IMR-90 (cell line): ENCODE measurements around the gene ESRRB. TPM values are rescaled to one million over a fixed set of nuclear protein-coding genes. Genes with fewer than 3 reads are reported as not detected.

Experiments
- ATAC-seq: fragments of 200-7000 bp; cut with Tn5 transposase; 2 replicates; pipeline ENCODE4 v1.9.1; 2020; ENCODE audit warnings: low read depth, mild to moderate bottlenecking, moderate library complexity
- BruUV-seq: library from RNA; stranded (reverse); fragments of 400-500 nt; replicated peaks from 2 replicates; lab custom pipeline; 2021; lab: Mats Ljungman, UMichigan
- CTCF ChIA-PET: fragments of 300-600 bp; formaldehyde crosslinking; extraction: SDS; loops from one replicate; lab custom pipeline; 2021; ENCODE audit warnings: antibody characterized with exemption; lab: Yijun Ruan, JAX
- POLR2A ChIA-PET: fragments of 300-600 bp; sonication (Branson Sonifier 250); formaldehyde crosslinking; loops from one replicate; lab custom pipeline; 2022; ENCODE audit warnings: antibody characterized with exemption; ENCODE audit not compliant: unreplicated experiment; lab: Charles Lee
- DNase-seq: peaks from one replicate; pipeline ENCODE4 v3.0.0; 2013
- H2AFZ ChIP-seq: replicated peaks from 2 replicates; pipeline ENCODE3; 2013; ENCODE audit warnings: low read length, mild to moderate bottlenecking; ENCODE audit not compliant: poor library complexity
- H2AK5ac ChIP-seq: 2 replicates; pipeline ENCODE4 v1.6.1; 2013; ENCODE audit warnings: low read depth, low read length, inconsistent platforms
- H2AK9ac ChIP-seq: replicated peaks from 2 replicates; pipeline ENCODE3; 2013; ENCODE audit warnings: mild to moderate bottlenecking, low read depth, low read length, moderate library complexity; ENCODE audit not compliant: poor library complexity
- H2BK120ac ChIP-seq: 2 replicates; pipeline ENCODE4 v1.6.1; 2013; ENCODE audit warnings: low read depth, low read length, inconsistent platforms
- H2BK15ac ChIP-seq: 3 replicates; pipeline ENCODE4 v1.6.1; 2013; ENCODE audit warnings: low read depth, low read length, inconsistent platforms
- H2BK20ac ChIP-seq: 2 replicates; pipeline ENCODE4 v1.6.1; 2013; ENCODE audit warnings: low read depth, mild to moderate bottlenecking, inconsistent platforms, low read length, moderate library complexity
- H2BK5ac ChIP-seq: 2 replicates; pipeline ENCODE4 v1.6.1; 2013; ENCODE audit warnings: mild to moderate bottlenecking, low read depth, low read length, inconsistent platforms; ENCODE audit not compliant: poor library complexity, severe bottlenecking
- H3K14ac ChIP-seq: replicated peaks from 2 replicates; pipeline ENCODE4 v1.6.1; 2013; ENCODE audit warnings: low read depth, low read length, inconsistent platforms
- H3K18ac ChIP-seq: 2 replicates; pipeline ENCODE4 v1.6.1; 2013; ENCODE audit warnings: low read depth, low read length, control low read depth
- H3K23ac ChIP-seq: 2 replicates; pipeline ENCODE4 v1.6.1; 2013; ENCODE audit warnings: low read depth, low read length, inconsistent platforms
- H3K27ac ChIP-seq: 2 replicates; pipeline ENCODE4 v1.5.1; 2013; ENCODE audit warnings: mild to moderate bottlenecking, control low read depth, low read length; ENCODE audit not compliant: insufficient read depth
- H3K27me3 ChIP-seq: 2 replicates; pipeline ENCODE4 v1.6.1; 2013; ENCODE audit warnings: low read length; ENCODE audit not compliant: control insufficient read depth, insufficient read depth
- H3K36me3 ChIP-seq: 2 replicates; pipeline ENCODE4 v1.6.1; 2013; ENCODE audit warnings: low read length, mixed read lengths; ENCODE audit not compliant: control insufficient read depth, insufficient read depth
- H3K4ac ChIP-seq: 2 replicates; pipeline ENCODE4 v1.6.1; 2013; ENCODE audit warnings: low read depth, low read length, inconsistent platforms
- H3K4me1 ChIP-seq: 2 replicates; pipeline ENCODE4 v1.6.1; 2013; ENCODE audit warnings: low read length, mixed read lengths; ENCODE audit not compliant: control insufficient read depth, insufficient read depth
- H3K4me2 ChIP-seq: 2 replicates; pipeline ENCODE4 v1.6.1; 2013; ENCODE audit warnings: low read depth, mild to moderate bottlenecking, control low read depth, low read length, moderate library complexity
- H3K4me3 ChIP-seq: 2 replicates; pipeline ENCODE4 v1.5.1; 2013; ENCODE audit warnings: low read depth, mild to moderate bottlenecking, control low read depth, low read length, moderate library complexity; ENCODE audit not compliant: insufficient read depth
- H3K56ac ChIP-seq: 2 replicates; pipeline ENCODE4 v1.6.1; 2013; ENCODE audit warnings: low read length, inconsistent platforms; ENCODE audit not compliant: insufficient read depth; ENCODE audit errors: extremely low read depth
- H3K79me1 ChIP-seq, 2 experiments: 2 replicates each; pipeline ENCODE4 v1.6.1; 2013; ENCODE audit warnings: low read length in 2 of 2, inconsistent platforms in 1 of 2, low read depth in 1 of 2
- H3K9ac ChIP-seq: 2 replicates; pipeline ENCODE4 v1.6.1; 2013; ENCODE audit warnings: low read depth, low read length, control low read depth
- H3K9me1 ChIP-seq: 2 replicates; pipeline ENCODE4 v1.6.1; 2013; ENCODE audit warnings: low read length, inconsistent platforms; ENCODE audit not compliant: insufficient read depth
- H3K9me3 ChIP-seq: 2 replicates; pipeline ENCODE4 v1.6.1; 2013; ENCODE audit warnings: low read length; ENCODE audit not compliant: control insufficient read depth, insufficient read depth
- H4K20me1 ChIP-seq: 2 replicates; pipeline ENCODE4 v1.6.1; 2013; ENCODE audit warnings: low read length, inconsistent platforms; ENCODE audit not compliant: insufficient read depth
- H4K5ac ChIP-seq: 2 replicates; pipeline ENCODE4 v1.6.1; 2013; ENCODE audit warnings: mild to moderate bottlenecking, low read depth, low read length, control low read depth
- H4K8ac ChIP-seq, 2 experiments: 2 replicates each; pipeline ENCODE4 v1.6.1; 2013; ENCODE audit warnings: low read depth in 2 of 2, low read length in 2 of 2, control low read depth in 1 of 2, inconsistent platforms in 1 of 2
- H4K91ac ChIP-seq: 2 replicates; pipeline ENCODE4 v1.6.1; 2013; ENCODE audit warnings: low read depth, low read length, inconsistent platforms; ENCODE audit not compliant: insufficient read depth
- BHLHE40 ChIP-seq: fragments of 150-350 bp; IDR thresholded peaks from 2 replicates; pipeline ENCODE4 v1.6.1; 2016; ENCODE audit warnings: mild to moderate bottlenecking, low read depth, low read length
- CEBPB ChIP-seq: IDR thresholded peaks from 2 replicates; pipeline ENCODE4 v1.6.1; 2012; ENCODE audit warnings: low read depth, low read length, improper control_type of control experiment
- FOS ChIP-seq: fragments of 150-350 bp; IDR thresholded peaks from 2 replicates; pipeline ENCODE4 v1.6.1; 2016; ENCODE audit warnings: low read depth, low read length
- MAFK ChIP-seq: IDR thresholded peaks from 2 replicates; pipeline ENCODE4 v1.6.1; 2012; ENCODE audit warnings: low read depth, low read length, improper control_type of control experiment
- MAZ ChIP-seq: IDR thresholded peaks from 2 replicates; pipeline ENCODE4 v1.6.1; 2012; ENCODE audit warnings: low read depth, mild to moderate bottlenecking, low read length, improper control_type of control experiment, moderate library complexity, borderline replicate concordance
- MXI1 ChIP-seq: IDR thresholded peaks from 2 replicates; pipeline ENCODE4 v1.6.1; 2012; ENCODE audit warnings: low read depth, mild to moderate bottlenecking, low read length, moderate library complexity, borderline replicate concordance
- RAD21 ChIP-seq: IDR thresholded peaks from 2 replicates; pipeline ENCODE4 v1.6.1; 2012; ENCODE audit warnings: low read length, improper control_type of control experiment
- RFX5 ChIP-seq: IDR thresholded peaks from 2 replicates; pipeline ENCODE4 v1.8.0; 2012; ENCODE audit warnings: low read depth, mild to moderate bottlenecking, low read length, moderate library complexity
- WGBS, 2 experiments: methylation state at CpG; one replicate each; pipeline versions ENCODE4 v1.1.5 to v1.1.7; 2013; ENCODE audit warnings: missing lambda C conversion rate in 2 of 2; ENCODE audit not compliant: insufficient read length in 1 of 2; ENCODE audit errors: extremely low coverage in 2 of 2; 5-methylcytosine and 5-hydroxymethylcytosine counted together
- dilution Hi-C: fragments of 300-500 bp; cut with HindIII; formaldehyde crosslinking; loops from one replicate; pipeline ENCODE4 v1.14.3; 2018; ENCODE audit warnings: low sequenced_read_pairs; ENCODE audit not compliant: unreplicated experiment
- in situ Hi-C: fragments of 300-500 bp; cut with MboI; formaldehyde crosslinking; loops from 3 replicates; pipeline ENCODE4 v1.14.3; 2019; ENCODE audit warnings: low sequenced_read_pairs, inconsistent platforms, mixed read lengths
- intact Hi-C: fragments of 100-400 bp; cut with micrococcal nuclease; formaldehyde crosslinking; loops from 2 replicates; pipeline ENCODE4 v1.10.0; 2022
- polyA plus RNA-seq, 3 experiments: library from polyadenylated mRNA; depleted of rRNA; stranded (reverse); fragments of >200 nt; gene quantifications; 2 replicates each; pipeline ENCODE4 v1.2.3, GENCODE V29; 2012; ENCODE audit warnings: low replicate concordance in 1 of 3
- total RNA-seq: library from RNA; depleted of rRNA; stranded (reverse); fragments of >200 nt; gene quantifications from 2 replicates; pipeline ENCODE4 v1.2.3, GENCODE V29; 2012

Gene ESRRB
- total and polyA plus RNA-seq, 2 of the 4 experiments (the other 2 are of a cell fraction), result not detected

- H2BK120ac ChIP-seq, result no peak overlapping the region
- CTCF ChIA-PET, result no interaction called here
- H2BK20ac ChIP-seq, result no peak overlapping the region
- H4K5ac ChIP-seq, result no peak overlapping the region
- no peak overlapping the region for H3K23ac ChIP-seq
- H2AK5ac ChIP-seq, result no peak overlapping the region
- H3K18ac ChIP-seq, result no peak overlapping the region
- intact Hi-C loops (no loop called here), in situ Hi-C loops (no loop called here), dilution Hi-C loops (no loop called here)
- no peak overlapping the region for H3K9ac ChIP-seq
- DNase-seq, result no peak
- no peaks in the 10 kb centered on the region for H3K79me1 ChIP-seq
- POLR2A ChIA-PET, result no interaction called here
- no TSS peak for BruUV-seq
- H3K9me3 ChIP-seq, result no peaks in the 10 kb centered on the region
- H3K9me1 ChIP-seq, result no peaks in the 10 kb centered on the region
- ATAC-seq, result no peak
- TF ChIP-seq BHLHE40, result no peak
- TF ChIP-seq MAFK, result no peak
- TF ChIP-seq RAD21, result no peak
- TF ChIP-seq FOS, result no peak
- no peak for TF ChIP-seq MAZ
- no peak for TF ChIP-seq CEBPB
- TF ChIP-seq MXI1, result no peak
- TF ChIP-seq RFX5, result no peak
- H4K91ac ChIP-seq, result no peak overlapping the region
- no peak overlapping the region for H3K56ac ChIP-seq
- H3K4me2 ChIP-seq, result no peak overlapping the region
- H3K27me3 ChIP-seq, result peaks cover 2% of the 10 kb centered on the region; the same call in 1 of the 2 replicates
- H2AFZ ChIP-seq, result no peak overlapping the region
- H3K4ac ChIP-seq, result no peak overlapping the region
- H3K27ac ChIP-seq, result no peak overlapping the region
- no peak overlapping the region for H4K8ac ChIP-seq
- H2BK5ac ChIP-seq, result no peak overlapping the region
- no peaks in the 10 kb centered on the region for H3K36me3 ChIP-seq
- no peak overlapping the region for H2AK9ac ChIP-seq
- no peak overlapping the region for H3K4me3 ChIP-seq
- H2BK15ac ChIP-seq, result no peak overlapping the region
- H3K14ac ChIP-seq, result no peak overlapping the region
- WGBS, 2 experiments, result 0% methylated on average over 2 of the region's 5 CpGs; no CpG with 5 or more reads in 1 of the 2 experiments
- H3K4me1 ChIP-seq, result no peaks in the 10 kb centered on the region
- H4K20me1 ChIP-seq, result no peaks in the 10 kb centered on the region
These were observed 81.9 kb downstream of the ESRRB start for GRCh38 chr14:76457841-76458240.
